Loucy (cell line): ENCODE measurements around the gene PHF5A.
"Not testable (repeated sequence)": the region's sequence is repeated elsewhere in the genome, so short reads cannot be mapped to it uniquely, and the experiment has no call there.

Source experiments
- H2AFZ ChIP-seq: fragments of 200-600 bp; sonication (generic); 2 replicates; pipeline ENCODE4 v1.6.0; 2016; ENCODE audit warnings: antibody characterized with exemption, mild to moderate bottlenecking, low read length, moderate library complexity
- H3F3A ChIP-seq: fragments of 200-600 bp; 2 replicates; pipeline ENCODE4 v1.6.0; 2016; ENCODE audit warnings: antibody characterized with exemption, low read depth, mild to moderate bottlenecking
- H3K27me3 ChIP-seq: fragments of 200-600 bp; sonication (generic); 2 replicates; pipeline ENCODE4 v1.6.1; 2014; ENCODE audit warnings: low read length, mild to moderate bottlenecking; ENCODE audit not compliant: insufficient read depth, poor library complexity, severe bottlenecking
- H3K36me3 ChIP-seq: fragments of 200-600 bp; sonication (generic); 2 replicates; pipeline ENCODE4 v1.6.1; 2016; ENCODE audit warnings: low read length; ENCODE audit not compliant: insufficient read depth
- H3K4me1 ChIP-seq: fragments of 200-600 bp; sonication (generic); 2 replicates; pipeline ENCODE4 v1.5.1; 2014; ENCODE audit warnings: low read length, mild to moderate bottlenecking; ENCODE audit not compliant: insufficient read depth, poor library complexity, severe bottlenecking
- H3K4me2 ChIP-seq: fragments of 200-600 bp; sonication (generic); 2 replicates; pipeline ENCODE4 v1.6.0; 2014; ENCODE audit warnings: antibody characterized with exemption, low read length, low read depth, mild to moderate bottlenecking; ENCODE audit not compliant: poor library complexity, severe bottlenecking
- H3K4me3 ChIP-seq: fragments of 200-600 bp; sonication (generic); 2 replicates; pipeline ENCODE4 v1.5.1; 2014; ENCODE audit warnings: low read length, mild to moderate bottlenecking, mixed read lengths; ENCODE audit not compliant: poor library complexity, severe bottlenecking
- H3K79me2 ChIP-seq: fragments of 200-600 bp; sonication (generic); 2 replicates; pipeline ENCODE4 v1.6.1; 2014; ENCODE audit warnings: low read length; ENCODE audit not compliant: insufficient read depth
- H3K9ac ChIP-seq: fragments of 200-600 bp; sonication (generic); 2 replicates; pipeline ENCODE4 v1.6.0; 2014; ENCODE audit warnings: mild to moderate bottlenecking, low read depth, low read length, moderate library complexity; ENCODE audit not compliant: poor library complexity, severe bottlenecking
- H3K9me2 ChIP-seq: fragments of 200-600 bp; sonication (generic); replicated peaks from 2 replicates; pipeline ENCODE4 v1.6.1; 2016; ENCODE audit warnings: low read depth, low read length, mixed read lengths
- H3K9me3 ChIP-seq: fragments of 200-600 bp; sonication (generic); 2 replicates; pipeline ENCODE4 v1.6.1; 2014; ENCODE audit warnings: mild to moderate bottlenecking, antibody characterized with exemption, low read length, low read depth; ENCODE audit not compliant: insufficient read depth
- H4K20me1 ChIP-seq: fragments of 200-600 bp; sonication (generic); 2 replicates; pipeline ENCODE4 v1.6.0; 2014; ENCODE audit warnings: antibody characterized with exemption, low read length, mild to moderate bottlenecking; ENCODE audit not compliant: insufficient read depth, poor library complexity, severe bottlenecking
- CTCF ChIP-seq: fragments of 200-600 bp; sonication (generic); conservative IDR thresholded peaks from 2 replicates; pipeline ENCODE4 v1.5.1; 2014; ENCODE audit warnings: mild to moderate bottlenecking, antibody characterized with exemption, low read length
- EZH2phosphoT487 ChIP-seq: fragments of 200-600 bp; IDR thresholded peaks from 2 replicates; pipeline ENCODE4 v1.6.1; 2018; ENCODE audit warnings: antibody characterized with exemption, mild to moderate bottlenecking, moderate library complexity, borderline replicate concordance

The PHF5A gene

GRCh38 chr22:41470886-41471285 lies 2.4 kb upstream of the PHF5A start:
- H3K27me3 ChIP-seq, result no peaks in the 10 kb centered on the region
- H3K4me3 ChIP-seq, result peak overlapping the region; percentile 15
- H3K9me3 ChIP-seq, result no peaks in the 10 kb centered on the region
- H3K9ac ChIP-seq, result peak overlapping the region; percentile 33
- peak overlapping the region; percentile 96 for H3K4me2 ChIP-seq
- peaks cover 6% of the 10 kb centered on the region; the same call in 1 of the 2 replicates for H3K36me3 ChIP-seq
- no peaks in the 10 kb centered on the region for H3K9me2 ChIP-seq
- no peak overlapping the region for H2AFZ ChIP-seq
- no peak for TF ChIP-seq CTCF
- no peak for TF ChIP-seq EZH2phosphoT487
- peaks cover 41% of the 10 kb centered on the region for H3K4me1 ChIP-seq
- H3K79me2 ChIP-seq, result peaks cover 89% of the 10 kb centered on the region
- H3F3A ChIP-seq, result no peaks in the 10 kb centered on the region
- H4K20me1 ChIP-seq, result peaks cover 15% of the 10 kb centered on the region

- Histone ChIP-seq H3K36me3 (peaks cover 17% of the 10 kb centered on the region; the same call in 1 of the 2 replicates), H3K9ac (peak overlapping the region; percentile 87), H2AFZ (peak overlapping the region; percentile 44; the same call in 1 of the 2 replicates), H3K4me2 (peak overlapping the region; percentile 96), H3K9me3 (no peaks in the 10 kb centered on the region), H4K20me1 (peaks cover 15% of the 10 kb centered on the region), H3K4me3 (peak overlapping the region; percentile 86), H3K9me2 (no peaks in the 10 kb centered on the region), H3F3A (no peaks in the 10 kb centered on the region), H3K4me1 (peaks cover 42% of the 10 kb centered on the region), H3K27me3 (no peaks in the 10 kb centered on the region), H3K79me2 (peaks cover 90% of the 10 kb centered on the region)
- TF ChIP-seq EZH2phosphoT487 (no peak), CTCF (no peak)
Observed at GRCh38 chr22:41469218-41469851, 843 bp upstream of the PHF5A start.

GRCh38 chr22:41461901-41462300 lies 6.6 kb downstream of the PHF5A start:
- H3K36me3 ChIP-seq, result peaks cover 68% of the 10 kb centered on the region; the same call in 1 of the 2 replicates
- H3K9ac ChIP-seq, result no peak overlapping the region
- peaks cover 11% of the 10 kb centered on the region for H3K4me1 ChIP-seq
- H3F3A ChIP-seq, result no peaks in the 10 kb centered on the region
- no peak overlapping the region for H2AFZ ChIP-seq
- H3K9me2 ChIP-seq, result no peaks in the 10 kb centered on the region
- H3K27me3 ChIP-seq, result no peaks in the 10 kb centered on the region
- peaks cover 36% of the 10 kb centered on the region for H3K79me2 ChIP-seq
- no peak overlapping the region for H3K4me2 ChIP-seq
- H4K20me1 ChIP-seq, result peaks cover 6% of the 10 kb centered on the region
- no peak for TF ChIP-seq CTCF
- no peaks in the 10 kb centered on the region for H3K9me3 ChIP-seq
- H3K4me3 ChIP-seq, result no peak overlapping the region

GRCh38 chr22:41460071-41460470 lies 8.4 kb downstream of the PHF5A start:
- not testable (repeated sequence) for H3K9me3 ChIP-seq, H3K4me1 ChIP-seq, H3K27me3 ChIP-seq, H4K20me1 ChIP-seq, H3K9me2 ChIP-seq, H2AFZ ChIP-seq, H3F3A ChIP-seq, H3K4me2 ChIP-seq, H3K9ac ChIP-seq, H3K4me3 ChIP-seq
- Histone ChIP-seq H3K36me3 (peaks cover 59% of the 10 kb centered on the region; the same call in 1 of the 2 replicates), H3K79me2 (peaks cover 20% of the 10 kb centered on the region; the same call in 1 of the 2 replicates)
